Liver (tissue), 3 donors: ENCODE data around the gene KIF21B.

Source experiments
- CTCF ChIP-seq: fragments of 150-350 bp; IDR thresholded peaks from 2 replicates; pipeline ENCODE4 v1.5.1; 2017; ENCODE audit warnings: improper control_type of control experiment, low read depth, low read length; ENCODE audit not compliant: missing input control
- FOXA1 ChIP-seq: IDR thresholded peaks from 2 replicates; pipeline ENCODE4 v1.6.1; 2016; ENCODE audit warnings: antibody characterized with exemption
- GABPA ChIP-seq, 2 donors: IDR thresholded peaks in 1 of 2; conservative IDR thresholded peaks in 1 of 2; 2 replicates each; pipeline ENCODE4 v1.6.1; 2016; ENCODE audit warnings: antibody characterized with exemption in 2 of 2, mild to moderate bottlenecking in 1 of 2, moderate library complexity in 1 of 2
- MAX ChIP-seq: IDR thresholded peaks from 2 replicates; pipeline ENCODE4 v1.6.1; 2016; ENCODE audit warnings: antibody characterized with exemption
- SP1 ChIP-seq: IDR thresholded peaks from 2 replicates; pipeline ENCODE4 v1.6.1; 2018; ENCODE audit warnings: antibody characterized with exemption, mild to moderate bottlenecking
- TAF1 ChIP-seq: conservative IDR thresholded peaks from 2 replicates; pipeline ENCODE4 v1.6.1; 2016; ENCODE audit warnings: antibody characterized with exemption, mild to moderate bottlenecking
- TF ChIP-seq, protein P1 (sequence below): IDR thresholded peaks from 2 replicates; pipeline ENCODE4 v1.6.1; 2016; ENCODE audit warnings: antibody characterized with exemption, mild to moderate bottlenecking
- donor health status: healthy.
- donor health status: healthy.

- TF ChIP-seq CTCF (no peak), GABPA (IDR thresholded peaks at IDR 0.05 in 1 of 2, conservative IDR thresholded peaks at IDR 0.05 in 1 of 2) (no peak), SP1 (no peak), MAX (no peak), TAF1 (no peak), FOXA1 (no peak)
- TF ChIP-seq, protein P1, sequence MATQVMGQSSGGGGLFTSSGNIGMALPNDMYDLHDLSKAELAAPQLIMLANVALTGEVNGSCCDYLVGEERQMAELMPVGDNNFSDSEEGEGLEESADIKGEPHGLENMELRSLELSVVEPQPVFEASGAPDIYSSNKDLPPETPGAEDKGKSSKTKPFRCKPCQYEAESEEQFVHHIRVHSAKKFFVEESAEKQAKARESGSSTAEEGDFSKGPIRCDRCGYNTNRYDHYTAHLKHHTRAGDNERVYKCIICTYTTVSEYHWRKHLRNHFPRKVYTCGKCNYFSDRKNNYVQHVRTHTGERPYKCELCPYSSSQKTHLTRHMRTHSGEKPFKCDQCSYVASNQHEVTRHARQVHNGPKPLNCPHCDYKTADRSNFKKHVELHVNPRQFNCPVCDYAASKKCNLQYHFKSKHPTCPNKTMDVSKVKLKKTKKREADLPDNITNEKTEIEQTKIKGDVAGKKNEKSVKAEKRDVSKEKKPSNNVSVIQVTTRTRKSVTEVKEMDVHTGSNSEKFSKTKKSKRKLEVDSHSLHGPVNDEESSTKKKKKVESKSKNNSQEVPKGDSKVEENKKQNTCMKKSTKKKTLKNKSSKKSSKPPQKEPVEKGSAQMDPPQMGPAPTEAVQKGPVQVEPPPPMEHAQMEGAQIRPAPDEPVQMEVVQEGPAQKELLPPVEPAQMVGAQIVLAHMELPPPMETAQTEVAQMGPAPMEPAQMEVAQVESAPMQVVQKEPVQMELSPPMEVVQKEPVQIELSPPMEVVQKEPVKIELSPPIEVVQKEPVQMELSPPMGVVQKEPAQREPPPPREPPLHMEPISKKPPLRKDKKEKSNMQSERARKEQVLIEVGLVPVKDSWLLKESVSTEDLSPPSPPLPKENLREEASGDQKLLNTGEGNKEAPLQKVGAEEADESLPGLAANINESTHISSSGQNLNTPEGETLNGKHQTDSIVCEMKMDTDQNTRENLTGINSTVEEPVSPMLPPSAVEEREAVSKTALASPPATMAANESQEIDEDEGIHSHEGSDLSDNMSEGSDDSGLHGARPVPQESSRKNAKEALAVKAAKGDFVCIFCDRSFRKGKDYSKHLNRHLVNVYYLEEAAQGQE = no peak
Measured at GRCh38 chr1:200962631-200963030, 60.9 kb downstream of the KIF21B start.
